OCI-LY1 (cell line): Measurements from ENCODE around the gene CPD.

Experiments
- CTCF ChIP-seq: fragments of 200-600 bp; sonication (generic), shearing (Covaris generic); IDR thresholded peaks from 2 replicates; pipeline ENCODE4 v1.5.1; 2017; ENCODE audit warnings: mild to moderate bottlenecking, antibody characterized with exemption, low read length, moderate library complexity, mixed read lengths
- EZH2 ChIP-seq: fragments of 200-600 bp; sonication (generic), shearing (Covaris generic); IDR thresholded peaks from 2 replicates; pipeline ENCODE4 v1.8.0; 2017; ENCODE audit warnings: borderline replicate concordance, mixed run types, mild to moderate bottlenecking, antibody characterized with exemption, low read length, moderate library complexity, mixed read lengths

GRCh38 chr17:30366536-30366935, 12.2 kb upstream of the CPD start:
- TF ChIP-seq CTCF (no peak), EZH2 (no peak)
